Measurements from ENCODE around the gene LRRC23. TPM values are rescaled to one million over a fixed set of nuclear protein-coding genes. Genes with fewer than 3 reads are reported as not detected.

Gene LRRC23
- total RNA-seq, 4 donors from 2014 or later, result 11.6 to 17.2 (median 17.1) TPM

DNA sequence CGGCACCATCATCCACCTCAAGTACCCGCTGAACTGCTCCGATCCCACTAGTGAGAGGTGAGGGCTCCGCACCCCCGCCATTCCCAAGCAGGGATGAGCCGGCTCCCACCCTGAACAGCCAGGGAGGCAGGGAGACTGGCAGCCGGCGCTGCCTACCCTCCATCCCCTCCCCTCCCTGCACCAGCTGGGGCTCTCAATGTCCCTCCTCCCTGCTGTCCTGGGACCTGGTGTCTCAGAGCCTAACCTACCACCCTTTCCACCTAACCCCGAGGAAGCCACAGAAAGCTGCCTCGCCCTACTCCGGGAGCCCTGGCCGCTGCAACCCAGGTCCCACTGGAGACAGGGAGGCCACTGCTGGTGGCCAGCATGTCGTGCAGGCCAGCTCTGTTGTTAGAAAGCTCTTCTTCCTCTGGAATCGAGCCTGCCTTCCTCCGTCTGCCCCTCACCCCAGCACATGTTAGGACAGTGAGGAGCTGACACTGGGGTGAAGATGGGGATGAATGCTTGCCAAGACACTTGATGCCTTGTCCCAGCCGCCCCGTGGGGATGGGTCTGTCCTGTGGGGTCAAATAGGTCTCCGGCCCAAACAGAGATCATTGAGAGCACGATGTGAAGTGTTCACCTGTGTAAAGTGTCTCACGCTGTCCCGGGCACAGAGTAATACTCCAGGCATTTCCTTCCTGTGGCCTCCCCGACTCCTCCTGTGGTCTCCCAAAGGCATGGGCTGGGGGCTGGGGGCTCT lies 47.7 kb downstream of the LRRC23 start:
- WGBS, 2 donors, result 42 to 59% methylated on average over 18 to 22 of the region's 22 CpGs
- H3K4me3 ChIP-seq, result peak overlapping the region in 3 of 4 donors; percentile 22 to 49 (median 46)
- no peaks in the 10 kb centered on the region for H3K27me3 ChIP-seq
- peaks cover 0 to 41% (median 15%) of the 10 kb centered on the region in 4 donors for H3K4me1 ChIP-seq
- TF ChIP-seq EP300 (IDR thresholded peaks at IDR 0.05) (no peak), POLR2A (IDR thresholded peaks at IDR 0.05) (no peak), CTCF (IDR thresholded peaks at IDR 0.05) (no peak)
- DNase-seq (ENCODE audit: low spot score in 2 of 2), result no peak
- peaks cover 0 to 2% (median 0%) of the 10 kb centered on the region in 3 donors for H3K36me3 ChIP-seq
- peak overlapping the region in 2 of 4 donors; percentile 53 to 80 for H3K27ac ChIP-seq
- H3K9me3 ChIP-seq, result no peaks in the 10 kb centered on the region

- 73 to 75% methylated on average over 15 of the region's 15 CpGs for WGBS, 2 donors
These were observed 48.3 kb downstream of the LRRC23 start for GRCh38 chr12:6952863-6953441.

DNA sequence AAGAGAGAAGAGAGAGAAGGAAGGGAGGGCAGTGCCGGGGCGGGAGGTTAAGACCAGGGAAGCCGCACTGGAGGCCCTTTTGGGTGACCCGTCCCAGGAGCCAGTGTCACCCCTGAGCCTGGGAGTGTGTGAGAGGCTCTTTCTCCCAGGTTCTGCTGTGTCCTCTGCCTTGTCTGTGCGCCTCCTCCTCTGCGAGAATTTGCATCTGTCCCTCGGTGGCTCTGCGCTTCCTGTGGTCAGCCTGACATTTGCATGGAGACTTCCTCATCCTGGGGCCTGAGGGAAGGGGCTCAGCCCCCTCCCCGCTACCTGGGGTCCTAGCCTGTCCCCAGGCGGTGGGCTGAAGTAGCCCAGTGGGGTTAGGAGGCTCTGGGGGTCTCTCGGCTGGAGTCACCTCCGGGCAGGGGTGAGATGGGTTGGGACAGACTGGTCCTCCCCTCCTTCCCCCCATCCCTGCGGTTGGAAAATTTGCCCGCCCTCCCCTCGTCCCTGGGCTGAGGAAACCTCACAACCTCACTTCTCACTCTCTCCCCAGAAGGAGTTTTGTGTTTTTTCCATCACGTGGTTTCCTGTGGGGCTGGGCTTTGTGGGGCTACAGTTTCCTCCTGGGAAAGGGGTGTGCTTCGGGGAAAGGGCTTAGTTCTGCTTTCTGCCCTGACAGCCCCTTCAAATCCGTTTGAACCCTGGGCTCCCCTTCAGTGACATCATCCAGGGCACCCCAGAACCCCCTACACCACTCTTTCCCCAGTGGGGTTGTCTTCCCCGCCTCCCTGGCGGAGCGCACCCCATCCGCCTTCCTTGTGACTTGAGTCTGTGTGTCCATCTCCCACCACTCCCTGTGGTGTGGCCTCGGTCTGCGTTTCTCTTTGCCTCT lies 49.1 kb downstream of the LRRC23 start:
- DNase-seq (ENCODE audit: low spot score in 2 of 2), result peak in 1 of 2 donors; percentile 76
- 36 to 38% methylated on average over 24 of the region's 24 CpGs for WGBS, 2 donors

More at GRCh38 chr12:6952863-6953441, 48.3 kb downstream of the LRRC23 start:
- TF ChIP-seq EP300 (IDR thresholded peaks at IDR 0.05), result no peak
- TF ChIP-seq CTCF (IDR thresholded peaks at IDR 0.05), result no peak
- no peak for TF ChIP-seq POLR2A (IDR thresholded peaks at IDR 0.05)
- peaks cover 0 to 46% (median 16%) of the 10 kb centered on the region in 4 donors for H3K4me1 ChIP-seq
- H3K27me3 ChIP-seq, result no peaks in the 10 kb centered on the region
- H3K9me3 ChIP-seq, result no peaks in the 10 kb centered on the region
- no peaks in the 10 kb centered on the region for H3K36me3 ChIP-seq
- H3K27ac ChIP-seq, result peak overlapping the region in 3 of 4 donors; percentile 53 to 80 (median 74)
- H3K4me3 ChIP-seq, result peak overlapping the region; percentile 3 to 49 (median 28)
- no peak for DNase-seq (ENCODE audit: low spot score in 2 of 2)

More for the DNA sequence above, 49.1 kb downstream of the LRRC23 start:
- Histone ChIP-seq H3K4me3 (peak overlapping the region in 3 of 4 donors; percentile 11 to 49 (median 46)), H3K4me1 (peaks cover 0 to 53% (median 19%) of the 10 kb centered on the region in 4 donors), H3K36me3 (no peaks in the 10 kb centered on the region), H3K27me3 (no peaks in the 10 kb centered on the region), H3K27ac (peak overlapping the region in 3 of 4 donors; percentile 53 to 80 (median 74)), H3K9me3 (no peaks in the 10 kb centered on the region)
- TF ChIP-seq EP300 (IDR thresholded peaks at IDR 0.05) (peak in 1 of 2 donors; percentile 51), POLR2A (IDR thresholded peaks at IDR 0.05) (peak in 1 of 2 donors; percentile 23), CTCF (IDR thresholded peaks at IDR 0.05) (peak in 1 of 5 experiments; percentile 15)

Data from tibial nerve (tissue), 4 donors.